Right atrium auricular region (tissue), 2 donors: Measurements from ENCODE around the gene PMEPA1. TPM values are rescaled to one million over a fixed set of nuclear protein-coding genes. Genes with fewer than 3 reads are reported as not detected.

ENCODE experiments used
- DNase-seq: peaks from one replicate; pipeline ENCODE4 v3.0.0-alpha.2; 2019; ENCODE audit warnings: low spot score
- H3K27ac ChIP-seq, 2 donors: fragments of 200-600 bp; sonication (generic); 1 replicate in 1 of 2; 2 replicates in 1 of 2; pipeline ENCODE4 v1.5.1; 2016 to 2019
- H3K27me3 ChIP-seq, 2 donors: fragments of 200-600 bp; sonication (generic); one replicate each; pipeline versions ENCODE4 v1.5.1 to v1.6.0; 2017 to 2019
- H3K36me3 ChIP-seq: fragments of 200-600 bp; sonication (generic); one replicate; pipeline ENCODE4 v1.5.1; 2016
- H3K4me1 ChIP-seq, 2 donors: fragments of 200-600 bp; sonication (generic); one replicate each; pipeline versions ENCODE4 v1.5.1 to v1.6.0; 2017 to 2019
- H3K4me3 ChIP-seq, 2 donors: fragments of 200-600 bp; sonication (generic); 1 replicate in 1 of 2; 2 replicates in 1 of 2; pipeline ENCODE4 v1.5.1; 2017 to 2019; ENCODE audit warnings: mild to moderate bottlenecking in 1 of 2, moderate library complexity in 1 of 2
- H3K9me3 ChIP-seq, 2 donors: fragments of 200-600 bp; sonication (generic); one replicate each; pipeline ENCODE4 v1.5.1; 2019
- total RNA-seq, 2 donors: library from RNA; depleted of rRNA; stranded (reverse); fragments of >200 nt; gene quantifications; one replicate each; pipeline ENCODE4 v1.1.0, GENCODE V29; 2016
- TF ChIP-seq, protein P1 (sequence below), 2 donors: fragments of 200-600 bp; sonication (generic); IDR thresholded peaks; one replicate each; pipeline ENCODE4 v1.5.1; 2019; ENCODE audit warnings: antibody characterized with exemption in 2 of 2

PMEPA1 gene
- total RNA-seq, 2 donors from 2014 or later = 12.5 to 16.7 TPM

DNA sequence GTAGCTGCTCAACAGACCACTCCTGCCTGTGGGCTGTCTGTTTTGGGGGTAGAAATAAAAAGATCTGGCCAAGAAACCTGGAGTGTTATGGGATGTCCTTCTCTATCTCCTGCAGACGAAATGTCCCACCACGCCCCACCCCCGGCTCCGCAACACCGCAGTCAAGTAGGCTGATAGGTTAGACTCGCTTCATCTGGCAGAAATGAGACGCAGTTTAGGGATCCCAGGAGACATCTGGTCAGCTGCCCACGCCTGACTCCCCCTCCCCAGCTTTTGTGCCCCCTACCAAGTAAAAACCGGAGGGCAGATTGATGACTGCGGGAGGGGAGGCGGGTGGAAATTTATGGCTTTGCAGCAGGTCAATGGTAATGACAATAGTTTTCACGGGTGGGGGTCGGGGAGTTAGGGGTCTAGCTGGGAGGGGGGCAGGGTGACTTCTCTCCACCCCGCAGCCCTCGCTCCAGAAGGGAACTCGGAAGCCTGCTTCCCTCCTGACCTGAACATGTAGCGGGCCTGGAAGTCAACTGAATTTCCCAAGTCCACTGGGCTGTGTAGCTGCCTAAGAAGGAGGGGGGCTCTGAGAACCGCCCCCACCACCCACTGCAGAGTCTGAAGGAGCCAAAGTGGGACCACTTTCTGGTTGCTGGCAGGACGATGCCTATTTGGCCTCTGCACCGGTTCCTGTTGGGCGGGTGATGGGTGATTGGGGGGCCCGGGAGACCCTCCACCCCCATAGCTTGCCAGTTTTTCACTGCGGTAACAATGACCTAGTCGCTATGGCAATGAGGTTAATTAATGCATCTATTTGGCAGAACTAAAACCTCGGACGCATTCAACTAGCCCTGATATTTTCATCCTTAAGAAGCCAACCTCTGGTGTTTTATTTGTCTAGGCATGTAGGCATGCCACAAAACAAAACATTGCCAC, 25.7 kb downstream of the PMEPA1 start:
- no peaks in the 10 kb centered on the region for H3K36me3 ChIP-seq
- no peaks in the 10 kb centered on the region for H3K27me3 ChIP-seq
- TF ChIP-seq, protein P1, sequence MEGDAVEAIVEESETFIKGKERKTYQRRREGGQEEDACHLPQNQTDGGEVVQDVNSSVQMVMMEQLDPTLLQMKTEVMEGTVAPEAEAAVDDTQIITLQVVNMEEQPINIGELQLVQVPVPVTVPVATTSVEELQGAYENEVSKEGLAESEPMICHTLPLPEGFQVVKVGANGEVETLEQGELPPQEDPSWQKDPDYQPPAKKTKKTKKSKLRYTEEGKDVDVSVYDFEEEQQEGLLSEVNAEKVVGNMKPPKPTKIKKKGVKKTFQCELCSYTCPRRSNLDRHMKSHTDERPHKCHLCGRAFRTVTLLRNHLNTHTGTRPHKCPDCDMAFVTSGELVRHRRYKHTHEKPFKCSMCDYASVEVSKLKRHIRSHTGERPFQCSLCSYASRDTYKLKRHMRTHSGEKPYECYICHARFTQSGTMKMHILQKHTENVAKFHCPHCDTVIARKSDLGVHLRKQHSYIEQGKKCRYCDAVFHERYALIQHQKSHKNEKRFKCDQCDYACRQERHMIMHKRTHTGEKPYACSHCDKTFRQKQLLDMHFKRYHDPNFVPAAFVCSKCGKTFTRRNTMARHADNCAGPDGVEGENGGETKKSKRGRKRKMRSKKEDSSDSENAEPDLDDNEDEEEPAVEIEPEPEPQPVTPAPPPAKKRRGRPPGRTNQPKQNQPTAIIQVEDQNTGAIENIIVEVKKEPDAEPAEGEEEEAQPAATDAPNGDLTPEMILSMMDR (IDR thresholded peaks at IDR 0.05) = no peak
- H3K4me1 ChIP-seq = peaks cover 0 to 95% of the 10 kb centered on the region in 2 donors
- no peak for DNase-seq
- H3K4me3 ChIP-seq = no peak overlapping the region
- no peaks in the 10 kb centered on the region for H3K9me3 ChIP-seq
- peak overlapping the region in 1 of 2 donors; percentile 68 for H3K27ac ChIP-seq

GRCh38 chr20:57683287-57683686, 26.5 kb downstream of the PMEPA1 start:
- H3K27ac ChIP-seq = peak overlapping the region; percentile 26 to 68
- H3K9me3 ChIP-seq = no peaks in the 10 kb centered on the region
- no peak overlapping the region for H3K4me3 ChIP-seq
- peaks cover 0 to 91% of the 10 kb centered on the region in 2 donors for H3K4me1 ChIP-seq
- no peak for DNase-seq
- no peaks in the 10 kb centered on the region for H3K36me3 ChIP-seq
- no peaks in the 10 kb centered on the region for H3K27me3 ChIP-seq
- TF ChIP-seq, protein P1 (IDR thresholded peaks at IDR 0.05) = no peak

DNA sequence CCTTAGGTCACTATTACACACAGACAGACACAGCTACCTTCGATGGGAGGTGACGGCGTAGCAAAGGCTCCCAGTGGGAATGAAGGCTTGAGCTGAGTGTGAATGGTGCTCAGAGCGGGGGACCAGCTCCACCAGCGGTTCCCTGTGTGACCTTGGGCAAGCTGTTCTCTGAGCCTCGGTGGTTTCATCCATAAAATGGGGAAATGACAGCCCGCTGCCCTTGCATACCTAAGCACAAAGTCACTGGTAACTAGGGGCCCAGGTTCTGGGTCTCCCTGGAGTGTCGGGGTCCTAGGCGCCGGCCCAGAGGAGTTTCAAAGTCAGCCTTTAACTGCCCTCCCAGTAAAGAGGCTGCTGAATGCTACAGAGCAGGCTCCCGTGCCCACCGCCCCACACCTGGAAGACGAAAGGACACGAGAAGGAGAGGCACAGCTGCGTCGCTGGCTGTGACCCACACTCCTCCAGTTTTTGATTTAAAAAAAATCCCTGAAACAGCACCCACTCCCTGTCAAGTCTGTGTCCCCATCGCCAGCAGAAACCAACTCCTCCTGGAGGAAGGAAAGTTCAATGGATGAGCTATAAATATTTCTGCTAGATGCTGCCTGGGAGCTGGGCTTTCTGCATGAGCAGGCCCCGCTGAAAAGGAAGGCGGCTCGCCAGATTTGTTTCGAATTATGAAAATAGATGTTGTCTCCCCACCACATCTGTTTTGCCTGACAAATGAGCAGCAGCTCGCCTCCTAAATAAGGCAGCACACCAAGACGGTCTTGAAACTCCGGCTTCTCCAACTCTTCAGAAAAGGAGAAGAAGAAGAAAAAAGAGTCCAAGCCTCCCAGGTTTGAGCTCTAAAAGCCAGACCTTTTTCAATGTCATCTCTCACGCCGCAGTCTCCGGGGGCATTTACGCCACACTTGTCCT, 27.4 kb downstream of the PMEPA1 start:
- H3K4me3 ChIP-seq = no peak overlapping the region
- H3K9me3 ChIP-seq = no peaks in the 10 kb centered on the region
- H3K27ac ChIP-seq = peak overlapping the region; percentile 26 to 68
- H3K36me3 ChIP-seq = no peaks in the 10 kb centered on the region
- TF ChIP-seq, protein P1 (IDR thresholded peaks at IDR 0.05) = no peak
- peaks cover 0 to 91% of the 10 kb centered on the region in 2 donors for H3K4me1 ChIP-seq
- DNase-seq = no peak
- no peaks in the 10 kb centered on the region for H3K27me3 ChIP-seq

GRCh38 chr20:57680934-57681914, 28.6 kb downstream of the PMEPA1 start:
- Histone ChIP-seq H3K27ac (no peak overlapping the region), H3K27me3 (no peaks in the 10 kb centered on the region), H3K4me3 (no peak overlapping the region), H3K9me3 (no peaks in the 10 kb centered on the region), H3K36me3 (no peaks in the 10 kb centered on the region), H3K4me1 (peaks cover 0 to 90% of the 10 kb centered on the region in 2 donors)
- TF ChIP-seq, protein P1 (IDR thresholded peaks at IDR 0.05) = no peak
- no peak for DNase-seq
